Measurements from ENCODE around the gene ABCB6.

- TF ChIP-seq CTCF (conservative IDR thresholded peaks at IDR 0.05; ENCODE audit: low read length) (no peak), EZH2phosphoT487 (IDR thresholded peaks at IDR 0.05; ENCODE audit: borderline replicate concordance, low read depth, low read length) (no peak)
These were observed 47.5 kb upstream of the ABCB6 start for GRCh38 chr2:219266232-219266631.

All from OCI-LY7 (cell line).